CD4-positive, alpha-beta T cell treated with Interferon gamma for 1 hour (primary cell): ENCODE results near the gene FLT4.

ENCODE experiments used
- DNase-seq: peaks from one replicate; pipeline ENCODE4 v3.0.0-alpha.2; 2020

FLT4 gene

GRCh38 chr5:180625125-180625790 lies 24.1 kb downstream of the FLT4 start:
- no peak for DNase-seq

GRCh38 chr5:180624587-180624986 lies 24.8 kb downstream of the FLT4 start:
- DNase-seq: no peak

GRCh38 chr5:180623844-180624243 lies 25.6 kb downstream of the FLT4 start:
- no peak for DNase-seq

- DNase-seq: no peak
Measured at GRCh38 chr5:180623411-180623834, 26.0 kb downstream of the FLT4 start.

GRCh38 chr5:180622910-180623309 lies 26.5 kb downstream of the FLT4 start:
- DNase-seq: no peak

GRCh38 chr5:180621311-180621710 lies 28.1 kb downstream of the FLT4 start:
- no peak for DNase-seq

GRCh38 chr5:180620014-180620413 lies 29.4 kb downstream of the FLT4 start:
- no peak for DNase-seq

GRCh38 chr5:180619563-180619915 lies 29.9 kb downstream of the FLT4 start:
- DNase-seq: no peak

GRCh38 chr5:180618829-180619562 lies 30.4 kb downstream of the FLT4 start:
- no peak for DNase-seq

GRCh38 chr5:180618487-180618828 lies 30.9 kb downstream of the FLT4 start:
- no peak for DNase-seq

GRCh38 chr5:180613814-180614188 lies 35.6 kb downstream of the FLT4 start:
- no peak for DNase-seq

- DNase-seq: no peak
Measured at GRCh38 chr5:180613188-180613813, 36.1 kb downstream of the FLT4 start.

GRCh38 chr5:180612683-180613082 lies 36.7 kb downstream of the FLT4 start:
- no peak for DNase-seq

- no peak for DNase-seq
Measured at GRCh38 chr5:180611140-180611850, 38.1 kb downstream of the FLT4 start.

GRCh38 chr5:180609817-180610550 lies 39.4 kb downstream of the FLT4 start:
- DNase-seq: no peak

GRCh38 chr5:180609386-180609785 lies 40.0 kb downstream of the FLT4 start:
- DNase-seq: no peak

- no peak for DNase-seq
Measured at GRCh38 chr5:180608572-180609310, 40.7 kb downstream of the FLT4 start.

GRCh38 chr5:180607861-180608571 lies 41.4 kb downstream of the FLT4 start:
- DNase-seq: no peak

GRCh38 chr5:180606215-180606785 lies 43.1 kb downstream of the FLT4 start:
- DNase-seq: no peak

- peak; percentile 28 for DNase-seq
Measured at GRCh38 chr5:180605554-180606214, 43.7 kb downstream of the FLT4 start.

- DNase-seq: no peak
Measured at GRCh38 chr5:180604271-180604670, 45.1 kb downstream of the FLT4 start.
